GM18909 (cell line): Measurements from ENCODE around the gene NEK2.

Experiments
- ATAC-seq: cut with Tn5 transposase; IDR thresholded peaks from one replicate; pipeline ENCODE4 v1.9.1; 2021; ENCODE audit warnings: mild to moderate bottlenecking; ENCODE audit not compliant: unreplicated experiment, poor library complexity

NEK2 gene

DNA sequence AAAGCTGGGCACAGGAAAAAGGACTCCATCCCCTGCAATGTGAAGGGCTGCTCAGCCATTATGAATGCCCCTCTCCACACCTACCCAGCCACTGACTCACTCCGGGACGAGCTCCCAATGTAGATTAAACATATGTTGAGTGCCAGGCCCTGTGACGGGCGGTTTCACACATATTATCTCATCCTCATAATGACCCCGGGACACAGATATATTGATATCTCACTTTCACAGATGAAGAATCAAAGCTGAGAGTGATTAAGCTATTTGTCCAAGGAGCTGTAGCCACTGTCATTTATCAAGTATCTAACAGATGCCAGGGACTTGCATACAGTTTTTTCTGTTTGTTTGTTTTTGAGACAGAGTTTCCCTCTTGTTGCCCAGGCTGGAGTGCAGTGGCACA is 61.5 kb downstream of the NEK2 start:
- ATAC-seq = no peak

DNA sequence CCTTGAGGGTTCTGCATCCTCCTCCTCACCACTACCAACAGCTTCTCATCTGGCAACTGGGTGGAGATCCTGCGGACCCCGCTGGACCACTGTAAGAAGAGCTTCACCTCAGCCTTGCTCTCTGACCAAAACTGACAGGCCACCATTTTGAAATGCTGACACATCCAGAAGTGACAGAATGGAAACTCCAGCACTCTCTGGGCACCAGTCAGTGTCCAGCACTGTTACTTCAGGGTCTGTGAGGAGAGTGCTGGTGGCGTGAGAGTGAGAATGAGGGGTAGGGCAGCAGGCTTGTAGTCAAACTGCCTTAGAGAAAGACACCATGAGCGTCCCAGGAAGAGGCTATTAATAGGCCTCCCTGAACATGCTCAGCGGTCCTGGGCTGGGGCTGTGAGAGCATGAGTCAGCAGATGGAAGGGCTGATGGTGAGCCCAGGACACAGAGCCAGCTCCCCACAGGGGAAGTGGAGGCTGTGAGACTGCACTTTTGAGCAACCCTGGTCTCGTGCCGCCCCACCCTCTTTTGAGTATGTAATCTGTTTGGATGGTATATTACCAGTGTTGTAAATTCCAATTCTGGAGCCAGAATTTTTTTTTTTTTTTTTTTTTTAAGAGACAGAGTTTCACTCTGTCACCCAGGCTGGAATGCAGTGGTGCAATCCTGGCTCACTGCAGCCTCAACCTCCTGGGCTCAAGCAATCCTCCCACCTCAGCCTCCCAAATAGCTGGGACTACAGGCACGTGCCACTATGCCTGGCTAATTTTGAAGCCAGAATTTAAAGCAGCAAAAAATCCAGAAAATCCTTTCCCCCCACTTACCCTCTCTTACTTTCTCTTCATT is 62.1 kb downstream of the NEK2 start:
- ATAC-seq = no peak

DNA sequence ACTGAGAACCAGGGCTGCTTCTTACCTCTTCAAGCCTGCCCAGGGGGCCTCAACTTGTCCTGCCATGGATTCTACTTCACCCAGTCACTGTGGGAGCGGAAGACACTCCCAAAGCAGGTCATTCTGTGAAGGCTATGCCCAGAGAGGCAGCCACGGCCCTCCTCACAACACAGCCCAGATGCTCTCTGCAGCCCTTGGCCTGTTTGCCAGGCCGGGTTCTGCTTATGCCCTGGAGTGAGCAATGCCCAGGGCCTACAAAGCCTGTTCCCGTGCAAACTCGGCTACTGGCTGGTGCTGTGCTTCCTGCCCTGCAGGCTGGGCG is 62.7 kb downstream of the NEK2 start:
- ATAC-seq = no peak
